ENCODE data around the gene EVX2.

- TF ChIP-seq LEF1 (IDR thresholded peaks at IDR 0.05; ENCODE audit: borderline replicate concordance) (no peak), SUZ12 (IDR thresholded peaks at IDR 0.05) (no peak), FOXA1 (IDR thresholded peaks at IDR 0.05) (no peak), PKNOX1 (IDR thresholded peaks at IDR 0.05) (no peak), BHLHE40 (IDR thresholded peaks at IDR 0.05; ENCODE audit: borderline replicate concordance) (no peak), FOXK2 (IDR thresholded peaks at IDR 0.05) (no peak), ARNT (IDR thresholded peaks at IDR 0.05) (no peak), L3MBTL2 (conservative IDR thresholded peaks at IDR 0.05) (no peak), FOXM1 (IDR thresholded peaks at IDR 0.05; ENCODE audit: borderline replicate concordance) (no peak), SP1 (IDR thresholded peaks at IDR 0.05) (no peak), HDGF (IDR thresholded peaks at IDR 0.05; ENCODE audit: borderline replicate concordance) (no peak), NFRKB (IDR thresholded peaks at IDR 0.05) (no peak), ELF4 (IDR thresholded peaks at IDR 0.05) (no peak), ZNF384 (IDR thresholded peaks at IDR 0.05) (no peak)
These were observed 8.3 kb downstream of the EVX2 start for GRCh38 chr2:176075481-176075880.

All from HEK293T (cell line).